Activated T-helper 1 cell treated with anti-CD3 and anti-CD28 coated beads, Interleukin-2, amount 50 U/mL, for 16 hours (primary cell): ENCODE results near the gene STX8.
"Not testable (repeated sequence)": the region's sequence is repeated elsewhere in the genome, so short reads cannot be mapped to it uniquely, and the experiment has no call there.

Experiments used
- DNase-seq, 2 donors: peaks; one replicate each; pipeline ENCODE4 v3.0.0-alpha.2; 2020; ENCODE audit warnings: low read depth in 1 of 2, low spot score in 1 of 2

Gene STX8

GRCh38 chr17:9575381-9576101, at the start of gene STX8:
TSS of gene STX8 (minus strand) at chr17:9575820. CDS start at chr17:9575808, 12 bp downstream.
- peak; percentile 62 to 65 for DNase-seq

- no peak for DNase-seq
Observed at GRCh38 chr17:9622961-9623360, 47.3 kb upstream of the STX8 start.

GRCh38 chr17:9615486-9615885, 39.9 kb upstream of the STX8 start:
- no peak for DNase-seq

- no peak for DNase-seq
Observed at GRCh38 chr17:9612006-9612405, 36.4 kb upstream of the STX8 start.

GRCh38 chr17:9611557-9611956, 35.9 kb upstream of the STX8 start:
- no peak for DNase-seq

- not testable (repeated sequence) for DNase-seq
Observed at GRCh38 chr17:9607058-9607457, 31.4 kb upstream of the STX8 start.

GRCh38 chr17:9606453-9606852, 30.8 kb upstream of the STX8 start:
- DNase-seq = no peak

- DNase-seq = not testable (repeated sequence)
Observed at GRCh38 chr17:9604583-9604982, 29.0 kb upstream of the STX8 start.

GRCh38 chr17:9598661-9599060, 23.0 kb upstream of the STX8 start:
- no peak for DNase-seq

- DNase-seq = not testable (repeated sequence)
Observed at GRCh38 chr17:9597638-9598037, 22.0 kb upstream of the STX8 start.

- no peak for DNase-seq
Observed at GRCh38 chr17:9594065-9594464, 18.4 kb upstream of the STX8 start.

- no peak for DNase-seq
Observed at GRCh38 chr17:9587969-9588656, 12.5 kb upstream of the STX8 start.

- DNase-seq = no peak
Observed at GRCh38 chr17:9577373-9577709, 1.7 kb upstream of the STX8 start.

GRCh38 chr17:9576521-9577372, 1.1 kb upstream of the STX8 start, which contains the start of gene CFAP52:
TSS of gene CFAP52 (plus strand) at chr17:9576642. CDS start at chr17:9576696, 54 bp downstream.
- DNase-seq = peak; percentile 43 to 63

GRCh38 chr17:9571201-9571600, 4.4 kb downstream of the STX8 start:
- DNase-seq = no peak

- no peak for DNase-seq
Observed at GRCh38 chr17:9568957-9569588, 6.5 kb downstream of the STX8 start.

- no peak for DNase-seq
Observed at GRCh38 chr17:9568004-9568403, 7.6 kb downstream of the STX8 start.

GRCh38 chr17:9566739-9567138, 8.9 kb downstream of the STX8 start:
- not testable (repeated sequence) for DNase-seq

GRCh38 chr17:9566067-9566466, 9.6 kb downstream of the STX8 start:
- no peak for DNase-seq

GRCh38 chr17:9564104-9564503, 11.5 kb downstream of the STX8 start:
- DNase-seq = no peak

- no peak for DNase-seq
Observed at GRCh38 chr17:9557857-9558256, 17.8 kb downstream of the STX8 start.
